CD14-positive monocyte (primary cell): Measurements from ENCODE around the gene HNRNPC. TPM values are rescaled to one million over a fixed set of nuclear protein-coding genes. Genes with fewer than 3 reads are reported as not detected.

Source experiments
- DNase-seq, 3 donors: peaks; one replicate each; pipeline ENCODE4 v3.0.0-alpha.2; 2011 to 2022
- H2AFZ ChIP-seq: 2 replicates; pipeline ENCODE4 v1.6.0; 2012; ENCODE audit warnings: mild to moderate bottlenecking, low read depth, low read length, inconsistent platforms; ENCODE audit not compliant: insufficient read depth, poor library complexity, severe bottlenecking
- H3K27ac ChIP-seq, 2 donors: 1 replicate in 1 of 2; 2 replicates in 1 of 2; pipeline ENCODE4 v1.5.1; 2012 to 2013; ENCODE audit warnings: low read length in 2 of 2, control low read depth in 1 of 2, inconsistent platforms in 1 of 2, low read depth in 1 of 2, mild to moderate bottlenecking in 1 of 2
- H3K27me3 ChIP-seq, 2 donors: one replicate each; pipeline versions ENCODE4 v1.6.0 to v1.6.1; 2011 to 2013; ENCODE audit warnings: low read length in 2 of 2; ENCODE audit not compliant: control insufficient read depth in 2 of 2, insufficient read depth in 2 of 2
- H3K36me3 ChIP-seq, 2 donors: replicated peaks in 1 of 2; 1 replicate in 1 of 2; 2 replicates in 1 of 2; pipeline versions ENCODE4 v1.5.1 to v1.6.1; 2012 to 2013; ENCODE audit warnings: low read length in 2 of 2, control low read depth in 1 of 2, inconsistent platforms in 1 of 2, mild to moderate bottlenecking in 1 of 2; ENCODE audit not compliant: insufficient read depth in 2 of 2, control insufficient read depth in 1 of 2
- H3K4me1 ChIP-seq, 2 donors: 1 replicate in 1 of 2; 2 replicates in 1 of 2; pipeline versions ENCODE4 v1.5.1 to v1.6.1; 2012 to 2013; ENCODE audit warnings: low read length in 2 of 2, control low read depth in 1 of 2, inconsistent platforms in 1 of 2, mild to moderate bottlenecking in 1 of 2, moderate library complexity in 1 of 2; ENCODE audit not compliant: insufficient read depth in 2 of 2, control insufficient read depth in 1 of 2
- H3K4me2 ChIP-seq: replicated peaks from 2 replicates; pipeline ENCODE3; 2012; ENCODE audit warnings: low read length, moderate library complexity, mild to moderate bottlenecking; ENCODE audit not compliant: poor library complexity, severe bottlenecking; ENCODE audit errors: extremely low read depth
- H3K4me3 ChIP-seq, 3 experiments: fragments of 200-600 bp in 1 of 3; sonication (generic) in 1 of 3; replicated peaks in 1 of 3; 1 replicate in 2 of 3; 2 replicates in 1 of 3; pipeline ENCODE4 v1.5.1; 2011 to 2013; ENCODE audit warnings: low read length in 3 of 3, mild to moderate bottlenecking in 3 of 3, control low read depth in 2 of 3, low read depth in 2 of 3, inconsistent platforms in 1 of 3, moderate library complexity in 1 of 3
- H3K79me2 ChIP-seq: 2 replicates; pipeline ENCODE4 v1.6.0; 2012; ENCODE audit warnings: mild to moderate bottlenecking, control low read depth, inconsistent platforms, low read length, moderate library complexity; ENCODE audit not compliant: insufficient read depth
- H3K9ac ChIP-seq: 2 replicates; pipeline ENCODE4 v1.6.0; 2017; ENCODE audit warnings: low read length, mild to moderate bottlenecking; ENCODE audit not compliant: insufficient read depth, poor library complexity, severe bottlenecking
- H3K9me3 ChIP-seq, 2 donors: replicated peaks in 1 of 2; 1 replicate in 1 of 2; 2 replicates in 1 of 2; pipeline versions ENCODE4 v1.5.1 to v1.6.1; 2012 to 2013; ENCODE audit warnings: low read length in 2 of 2, control low read depth in 1 of 2; ENCODE audit not compliant: control insufficient read depth in 1 of 2, insufficient read depth in 1 of 2
- H4K20me1 ChIP-seq: 2 replicates; pipeline ENCODE4 v1.6.0; 2012; ENCODE audit warnings: mild to moderate bottlenecking, low read length, control low read depth, moderate library complexity; ENCODE audit not compliant: insufficient read depth
- H3K27ac Mint-ChIP-seq, 7 donors: one replicate each; pipeline ENCODE4 v1.8.0; 2020; ENCODE audit warnings: mild to moderate bottlenecking in 7 of 7, mixed read lengths in 7 of 7, moderate library complexity in 6 of 7, inconsistent platforms in 2 of 7
- H3K27me3 Mint-ChIP-seq, 3 donors: one replicate each; pipeline ENCODE4 v1.8.0; 2021 to 2022; ENCODE audit warnings: low read depth in 3 of 3, mild to moderate bottlenecking in 3 of 3, mixed read lengths in 3 of 3, moderate library complexity in 3 of 3, inconsistent platforms in 1 of 3
- H3K36me3 Mint-ChIP-seq, 2 donors: one replicate each; pipeline ENCODE4 v1.8.0; 2020; ENCODE audit warnings: mixed read lengths in 2 of 2, inconsistent platforms in 1 of 2, mild to moderate bottlenecking in 1 of 2
- H3K4me1 Mint-ChIP-seq: one replicate; pipeline ENCODE4 v1.8.0; 2020; ENCODE audit warnings: mild to moderate bottlenecking, mixed read lengths
- H3K4me3 Mint-ChIP-seq, 2 donors: one replicate each; pipeline ENCODE4 v1.8.0; 2020; ENCODE audit warnings: mild to moderate bottlenecking in 2 of 2, mixed read lengths in 2 of 2, moderate library complexity in 1 of 2
- H3K9me3 Mint-ChIP-seq, 7 donors: one replicate each; pipeline ENCODE4 v1.8.0; 2020 to 2022; ENCODE audit warnings: mixed read lengths in 7 of 7, mild to moderate bottlenecking in 6 of 7, moderate library complexity in 6 of 7, inconsistent platforms in 2 of 7
- WGBS: methylation state at CpG from one replicate; pipeline ENCODE4 v1.1.5; 2013; ENCODE audit warnings: missing lambda C conversion rate; ENCODE audit not compliant: insufficient coverage; 5-methylcytosine and 5-hydroxymethylcytosine counted together
- intact Hi-C, 2 donors: fragments of 100-400 bp; cut with micrococcal nuclease; formaldehyde crosslinking; loops; one replicate each; pipeline versions ENCODE4 v1.15.0 to v1.15.1; 2023
- polyA plus RNA-seq, 3 donors: library from polyadenylated mRNA; depleted of rRNA in 1 of 3; unstranded in 2 of 3; stranded (reverse) in 1 of 3; fragments of 300-500 nt in 2 of 3; fragments of >200 nt in 1 of 3; fragmentation: Illumina TruSeq in 2 of 3; gene quantifications; 1 replicate in 2 of 3; 2 replicates in 1 of 3; pipeline ENCODE4 v1.2.3, GENCODE V29; 2012 to 2021
- TF ChIP-seq, protein P1 (sequence below): fragments of 200-600 bp; IDR thresholded peaks from one replicate; pipeline ENCODE4 v1.8.0; 2022; ENCODE audit warnings: antibody characterized with exemption, mild to moderate bottlenecking

HNRNPC gene
- polyA plus RNA-seq, 3 donors = 391 to 609 (median 580) TPM

DNA sequence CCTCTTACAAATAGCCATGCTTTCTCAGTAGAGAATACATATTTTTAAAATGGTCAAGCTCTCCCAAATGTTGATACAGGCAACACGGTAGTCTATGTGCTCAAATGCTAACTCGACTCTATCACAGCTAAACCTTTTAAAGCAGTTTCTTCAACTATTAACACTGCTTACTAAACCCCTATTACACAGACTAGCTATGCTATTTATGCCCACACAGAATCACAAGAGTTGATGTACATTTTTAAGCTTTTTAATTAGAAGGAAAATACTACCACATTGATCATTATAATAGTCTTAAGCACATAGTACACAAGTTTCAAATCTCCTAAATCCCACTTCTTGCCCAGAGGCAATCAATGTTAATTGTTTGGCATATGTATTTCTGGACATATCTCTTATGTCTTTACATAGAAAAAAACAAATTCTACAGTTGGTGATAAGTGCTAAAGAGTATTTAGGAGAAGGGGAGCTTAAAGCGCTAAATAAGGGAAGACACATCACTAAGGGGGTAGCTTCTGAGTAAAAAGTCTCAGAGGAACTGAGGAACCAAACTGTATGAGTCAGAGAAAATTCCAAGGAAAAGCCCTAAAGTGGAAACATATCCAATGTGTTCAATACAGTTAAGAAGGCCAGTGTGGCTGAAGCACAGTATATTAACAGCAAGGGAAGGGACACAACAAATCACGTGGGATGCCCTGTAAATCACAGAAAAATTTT is 13.7 kb downstream of the HNRNPC start:
- no peak overlapping the region for H3K4me2 ChIP-seq
- peak in 1 of 3 donors; percentile 80 for DNase-seq
- WGBS = 82% methylated on average over 3 of the region's 4 CpGs
- H3K27me3 Mint-ChIP-seq = no peaks in the 10 kb centered on the region
- peak overlapping the region in 5 of 7 donors; percentile 1 to 61 (median 20) for H3K27ac Mint-ChIP-seq
- no peaks in the 10 kb centered on the region for H3K27me3 ChIP-seq
- H3K9ac ChIP-seq = no peak overlapping the region
- H2AFZ ChIP-seq = no peak overlapping the region
- intact Hi-C loops = no loop called here
- peak overlapping the region in 1 of 2 donors; percentile 25 for H3K27ac ChIP-seq
- peaks cover 100% of the 10 kb centered on the region for H4K20me1 ChIP-seq
- TF ChIP-seq, protein P1, sequence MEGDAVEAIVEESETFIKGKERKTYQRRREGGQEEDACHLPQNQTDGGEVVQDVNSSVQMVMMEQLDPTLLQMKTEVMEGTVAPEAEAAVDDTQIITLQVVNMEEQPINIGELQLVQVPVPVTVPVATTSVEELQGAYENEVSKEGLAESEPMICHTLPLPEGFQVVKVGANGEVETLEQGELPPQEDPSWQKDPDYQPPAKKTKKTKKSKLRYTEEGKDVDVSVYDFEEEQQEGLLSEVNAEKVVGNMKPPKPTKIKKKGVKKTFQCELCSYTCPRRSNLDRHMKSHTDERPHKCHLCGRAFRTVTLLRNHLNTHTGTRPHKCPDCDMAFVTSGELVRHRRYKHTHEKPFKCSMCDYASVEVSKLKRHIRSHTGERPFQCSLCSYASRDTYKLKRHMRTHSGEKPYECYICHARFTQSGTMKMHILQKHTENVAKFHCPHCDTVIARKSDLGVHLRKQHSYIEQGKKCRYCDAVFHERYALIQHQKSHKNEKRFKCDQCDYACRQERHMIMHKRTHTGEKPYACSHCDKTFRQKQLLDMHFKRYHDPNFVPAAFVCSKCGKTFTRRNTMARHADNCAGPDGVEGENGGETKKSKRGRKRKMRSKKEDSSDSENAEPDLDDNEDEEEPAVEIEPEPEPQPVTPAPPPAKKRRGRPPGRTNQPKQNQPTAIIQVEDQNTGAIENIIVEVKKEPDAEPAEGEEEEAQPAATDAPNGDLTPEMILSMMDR = no peak
- peaks cover 100% of the 10 kb centered on the region for H3K79me2 ChIP-seq
- no peaks in the 10 kb centered on the region for H3K9me3 ChIP-seq
- no peak overlapping the region for H3K4me3 ChIP-seq
- H3K36me3 Mint-ChIP-seq = peaks cover 57 to 96% of the 10 kb centered on the region in 2 donors
- H3K4me1 ChIP-seq = peaks cover 13 to 27% of the 10 kb centered on the region in 2 donors
- peaks cover 71 to 94% of the 10 kb centered on the region in 2 donors for H3K36me3 ChIP-seq
- H3K4me3 Mint-ChIP-seq = no peak overlapping the region
- no peaks in the 10 kb centered on the region for H3K9me3 Mint-ChIP-seq
- peaks cover 39% of the 10 kb centered on the region for H3K4me1 Mint-ChIP-seq

DNA sequence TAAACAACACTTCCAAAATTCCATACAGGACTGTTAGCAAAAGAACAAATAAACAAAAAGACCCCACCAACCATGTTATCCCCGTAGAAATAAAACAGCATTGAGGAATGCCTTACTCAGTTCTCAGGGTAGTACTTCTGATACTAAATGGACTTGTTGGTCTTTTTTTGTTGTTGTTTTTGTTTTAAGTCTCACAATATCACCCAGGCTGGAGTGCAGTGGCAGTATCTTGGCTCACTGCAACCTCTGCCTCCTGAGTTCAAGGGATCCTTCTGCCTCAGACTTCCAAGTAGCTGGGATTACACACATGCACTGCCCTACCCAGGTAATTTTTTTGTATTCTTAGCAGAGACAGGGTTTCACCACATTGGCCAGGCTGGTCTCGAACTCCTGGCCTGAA is 17.1 kb downstream of the HNRNPC start:
- Mint-ChIP-seq H3K27me3 (no peaks in the 10 kb centered on the region), H3K4me3 (no peak overlapping the region), H3K36me3 (peaks cover 59 to 92% of the 10 kb centered on the region in 2 donors), H3K9me3 (no peaks in the 10 kb centered on the region), H3K27ac (peak overlapping the region in 2 of 7 donors; percentile 46 to 88), H3K4me1 (peaks cover 22% of the 10 kb centered on the region)
- TF ChIP-seq, protein P1 = no peak
- Histone ChIP-seq H4K20me1 (peaks cover 100% of the 10 kb centered on the region), H3K27ac (no peak overlapping the region), H3K36me3 (peaks cover 72 to 96% of the 10 kb centered on the region in 2 donors), H3K27me3 (no peaks in the 10 kb centered on the region), H3K4me3 (no peak overlapping the region), H3K79me2 (peaks cover 100% of the 10 kb centered on the region), H3K9ac (no peak overlapping the region), H3K4me1 (peaks cover 4% of the 10 kb centered on the region in 2 donors), H3K4me2 (no peak overlapping the region), H3K9me3 (no peaks in the 10 kb centered on the region), H2AFZ (no peak overlapping the region)
- WGBS = no CpG with 5 or more reads among the region's 2 CpGs
- intact Hi-C loops = no loop called here
- no peak for DNase-seq
